HEK293 (cell line): ENCODE data around the gene CHST3.

Source experiments
- CTCF ChIP-seq: fragments of 450-650 bp; formaldehyde crosslinking; IDR thresholded peaks from 2 replicates; pipeline ENCODE4 v1.5.1; 2016; ENCODE audit warnings: missing biosample characterization, missing genetic modification characterization
- MZF1 ChIP-seq: fragments of 450-650 bp; formaldehyde crosslinking; IDR thresholded peaks from 2 replicates; pipeline ENCODE4 v1.5.1; 2017; ENCODE audit warnings: missing biosample characterization, missing genetic modification characterization, borderline replicate concordance
- SP2 ChIP-seq: fragments of 450-650 bp; formaldehyde crosslinking; IDR thresholded peaks from 2 replicates; pipeline ENCODE4 v1.5.1; 2016; ENCODE audit warnings: missing biosample characterization, missing genetic modification characterization
- ZNF121 ChIP-seq: fragments of 450-650 bp; formaldehyde crosslinking; IDR thresholded peaks from 2 replicates; pipeline ENCODE4 v1.5.1; 2016; ENCODE audit warnings: missing biosample characterization, missing genetic modification characterization
- ZNF175 ChIP-seq: fragments of 450-650 bp; formaldehyde crosslinking; IDR thresholded peaks from 2 replicates; pipeline ENCODE4 v1.5.1; 2016; ENCODE audit warnings: missing biosample characterization, missing genetic modification characterization
- ZNF513 ChIP-seq: fragments of 450-650 bp; IDR thresholded peaks from 2 replicates; pipeline ENCODE4 v1.5.1; 2018; ENCODE audit warnings: missing biosample characterization, missing genetic modification characterization
- ZNF544 ChIP-seq: fragments of 450-650 bp; formaldehyde crosslinking; IDR thresholded peaks from 2 replicates; pipeline ENCODE4 v1.5.0; 2017; ENCODE audit warnings: missing biosample characterization, missing genetic modification characterization
- ZNF707 ChIP-seq: fragments of 450-650 bp; formaldehyde crosslinking; IDR thresholded peaks from 2 replicates; pipeline ENCODE4 v1.5.1; 2016; ENCODE audit warnings: missing biosample characterization, missing genetic modification characterization

- TF ChIP-seq ZNF175 (tag by site-specific recombination) (no peak), CTCF (tag by site-specific recombination) (no peak), SP2 (tag by site-specific recombination) (no peak), ZNF544 (tag by site-specific recombination) (no peak), ZNF513 (tag by site-specific recombination) (no peak), ZNF707 (tag by site-specific recombination) (no peak), ZNF121 (no peak), MZF1 (tag by site-specific recombination) (no peak)
Measured at GRCh38 chr10:71940752-71941151, 23.4 kb upstream of the CHST3 start.
